WTC11 (cell line): ENCODE results near the gene POFUT2. TPM values are rescaled to one million over a fixed set of nuclear protein-coding genes. Genes with fewer than 3 reads are reported as not detected.
A peak's percentile ranks its signal among the peaks of the same experiment; 100 is the strongest.

Source experiments
- ATAC-seq: fragments of 200-7000 bp; cut with Tn5 transposase; 2 replicates; pipeline ENCODE4 v1.10.0; 2021; ENCODE audit warnings: mild to moderate bottlenecking, moderate library complexity
- CTCF ChIA-PET: fragments of 300-600 bp; sonication (Branson Sonifier 250); formaldehyde crosslinking; loops from one replicate; lab custom pipeline; 2021; ENCODE audit warnings: antibody characterized with exemption; lab: Charles Lee
- POLR2A ChIA-PET: fragments of 350-600 bp; sonication (Branson Sonifier 250); formaldehyde crosslinking; loops from one replicate; lab custom pipeline; 2021; ENCODE audit warnings: antibody characterized with exemption; lab: Charles Lee
- DNase-seq: peaks from one replicate; pipeline ENCODE4 v3.0.0; 2021; ENCODE audit warnings: low spot score
- H3K27ac Mint-ChIP-seq: 2 replicates; pipeline ENCODE4 v1.8.0; 2021; ENCODE audit warnings: mixed read lengths
- H3K27me3 Mint-ChIP-seq: 2 replicates; pipeline ENCODE4 v1.8.0; 2021; ENCODE audit warnings: low read depth, mild to moderate bottlenecking, moderate library complexity, mixed read lengths
- H3K36me3 Mint-ChIP-seq: 2 replicates; pipeline ENCODE4 v1.8.0; 2021; ENCODE audit warnings: mixed read lengths
- H3K4me1 Mint-ChIP-seq: 2 replicates; pipeline ENCODE4 v1.8.0; 2022; ENCODE audit warnings: mixed read lengths
- H3K4me3 Mint-ChIP-seq: 2 replicates; pipeline ENCODE4 v1.8.0; 2021; ENCODE audit warnings: mild to moderate bottlenecking, moderate library complexity, mixed read lengths
- H3K9me3 Mint-ChIP-seq: 2 replicates; pipeline ENCODE4 v1.8.0; 2021; ENCODE audit warnings: mixed read lengths
- AR ChIP-seq: fragments of 250-450 bp; sonication (Bioruptor Pico); IDR thresholded peaks from 2 replicates; pipeline ENCODE4 v1.9.0; 2021; ENCODE audit warnings: mild to moderate bottlenecking
- ARID4B ChIP-seq: sonication (generic); formaldehyde crosslinking; IDR thresholded peaks from 2 replicates; pipeline ENCODE4 v1.8.0; 2023; ENCODE audit warnings: missing genetic modification reagents, mild to moderate bottlenecking, borderline replicate concordance
- ATF3 ChIP-seq: sonication (generic); formaldehyde crosslinking; conservative IDR thresholded peaks from 2 replicates; pipeline ENCODE4 v1.8.1; 2022; ENCODE audit warnings: mild to moderate bottlenecking, missing genetic modification reagents
- ATF6 ChIP-seq: sonication (generic); formaldehyde crosslinking; IDR thresholded peaks from 2 replicates; pipeline ENCODE4 v1.8.1; 2023; ENCODE audit warnings: mild to moderate bottlenecking, missing genetic modification reagents
- CBFB ChIP-seq: sonication (generic); formaldehyde crosslinking; IDR thresholded peaks from 2 replicates; pipeline ENCODE4 v1.8.1; 2022; ENCODE audit warnings: mild to moderate bottlenecking, low read depth, missing genetic modification reagents
- FOXP1 ChIP-seq: sonication (generic); formaldehyde crosslinking; IDR thresholded peaks from 2 replicates; pipeline ENCODE4 v1.8.0; 2022; ENCODE audit warnings: missing genetic modification reagents, mild to moderate bottlenecking, moderate library complexity, borderline replicate concordance
- GABPB1 ChIP-seq: sonication (generic); formaldehyde crosslinking; IDR thresholded peaks from 2 replicates; pipeline ENCODE4 v1.8.1; 2023; ENCODE audit warnings: mild to moderate bottlenecking, missing genetic modification reagents
- IRF2 ChIP-seq: sonication (generic); formaldehyde crosslinking; IDR thresholded peaks from 2 replicates; pipeline ENCODE4 v1.8.0; 2022; ENCODE audit warnings: low read depth, missing genetic modification reagents, borderline replicate concordance
- KAT7 ChIP-seq: sonication (generic); formaldehyde crosslinking; IDR thresholded peaks from 2 replicates; pipeline ENCODE4 v1.8.1; 2023; ENCODE audit warnings: missing genetic modification reagents, mild to moderate bottlenecking, borderline replicate concordance
- MYBL2 ChIP-seq: sonication (generic); formaldehyde crosslinking; IDR thresholded peaks from 2 replicates; pipeline ENCODE4 v1.8.1; 2023; ENCODE audit warnings: mild to moderate bottlenecking, moderate library complexity, missing genetic modification reagents
- NR2C2 ChIP-seq: sonication (generic); formaldehyde crosslinking; IDR thresholded peaks from 2 replicates; pipeline ENCODE4 v1.8.0; 2022; ENCODE audit warnings: mild to moderate bottlenecking, missing genetic modification reagents
- SMAD4 ChIP-seq: sonication (generic); formaldehyde crosslinking; IDR thresholded peaks from 2 replicates; pipeline ENCODE4 v1.8.0; 2022; ENCODE audit warnings: mild to moderate bottlenecking, missing genetic modification reagents
- TCF7 ChIP-seq: sonication (generic); formaldehyde crosslinking; IDR thresholded peaks from 2 replicates; pipeline ENCODE4 v1.8.0; 2022; ENCODE audit warnings: mild to moderate bottlenecking, low read depth, missing genetic modification reagents, moderate library complexity
- ZBTB43 ChIP-seq: sonication (generic); formaldehyde crosslinking; IDR thresholded peaks from 2 replicates; pipeline ENCODE4 v1.8.1; 2023; ENCODE audit warnings: mild to moderate bottlenecking, missing genetic modification reagents
- ZMAT4 ChIP-seq: fragments of 250-450 bp; sonication (Bioruptor Pico); IDR thresholded peaks from 2 replicates; pipeline ENCODE4 v1.9.0; 2021; ENCODE audit warnings: mild to moderate bottlenecking
- ZNF317 ChIP-seq: sonication (generic); formaldehyde crosslinking; IDR thresholded peaks from 2 replicates; pipeline ENCODE4 v1.8.1; 2023; ENCODE audit warnings: low read depth, mild to moderate bottlenecking, moderate library complexity, missing genetic modification reagents, borderline replicate concordance
- ZNF416 ChIP-seq: fragments of 250-450 bp; sonication (Bioruptor Pico); IDR thresholded peaks from 2 replicates; pipeline ENCODE4 v1.9.0; 2021; ENCODE audit warnings: mild to moderate bottlenecking, inconsistent platforms
- ZNF423 ChIP-seq: fragments of 250-450 bp; sonication (Bioruptor Pico); IDR thresholded peaks from 2 replicates; pipeline ENCODE4 v2.1.2; 2022; ENCODE audit warnings: mild to moderate bottlenecking, moderate library complexity
- ZNF512 ChIP-seq: sonication (generic); formaldehyde crosslinking; IDR thresholded peaks from 2 replicates; pipeline ENCODE4 v1.8.1; 2022; ENCODE audit warnings: missing genetic modification reagents, borderline replicate concordance
- total RNA-seq: library from RNA; stranded (reverse); gene quantifications from 3 replicates; pipeline ENCODE4 v1.2.3, GENCODE V29; 2021

POFUT2 gene
- total RNA-seq, 1 experiment from 2014 or later = 39.7 TPM

- Mint-ChIP-seq H3K9me3 (no peaks in the 10 kb centered on the region), H3K27me3 (no peaks in the 10 kb centered on the region), H3K36me3 (peaks cover 39% of the 10 kb centered on the region), H3K27ac (no peak overlapping the region), H3K4me3 (no peak overlapping the region), H3K4me1 (no peaks in the 10 kb centered on the region)
- CTCF ChIA-PET = no interaction called here
- ATAC-seq = no peak
- DNase-seq = no peak
- TF ChIP-seq SMAD4 (CRISPR knock-in tag) (no peak), ZNF416 (CRISPR knock-in tag) (no peak), ZNF423 (CRISPR knock-in tag) (no peak), FOXP1 (CRISPR knock-in tag) (no peak), ZBTB43 (CRISPR knock-in tag) (no peak), AR (no peak), ARID4B (CRISPR knock-in tag) (no peak), IRF2 (CRISPR knock-in tag) (no peak), ZNF317 (CRISPR knock-in tag) (no peak), MYBL2 (CRISPR knock-in tag) (no peak), ATF3 (CRISPR knock-in tag) (no peak), GABPB1 (CRISPR knock-in tag) (no peak), NR2C2 (CRISPR knock-in tag) (no peak), CBFB (no peak)
- POLR2A ChIA-PET = no interaction called here
Measured at GRCh38 chr21:45282283-45283034, 5.2 kb downstream of the POFUT2 start.

GRCh38 chr21:45281411-45282282 lies 6.0 kb downstream of the POFUT2 start:
- H3K27me3 Mint-ChIP-seq = no peaks in the 10 kb centered on the region
- H3K4me3 Mint-ChIP-seq = no peak overlapping the region
- H3K4me1 Mint-ChIP-seq = no peaks in the 10 kb centered on the region
- H3K27ac Mint-ChIP-seq = no peak overlapping the region
- peak; percentile 9 for DNase-seq
- CTCF ChIA-PET = interaction anchor here (1.1 kb wide), 1 partner anchor 11 kb away, joined by 4 read pairs; no protein-coding TSS in a partner anchor
- POLR2A ChIA-PET = no interaction called here
- H3K36me3 Mint-ChIP-seq = peaks cover 41% of the 10 kb centered on the region
- H3K9me3 Mint-ChIP-seq = no peaks in the 10 kb centered on the region
- ATAC-seq = no peak
- no peak for TF ChIP-seq ATF6 (CRISPR knock-in tag)
- TF ChIP-seq ZNF512 (CRISPR knock-in tag) = no peak
- no peak for TF ChIP-seq KAT7
- no peak for TF ChIP-seq TCF7
- TF ChIP-seq NR2C2 (CRISPR knock-in tag) = no peak
- TF ChIP-seq ZMAT4 (CRISPR knock-in tag) = no peak
